ENCODE data around the gene PRDM1.

DNA sequence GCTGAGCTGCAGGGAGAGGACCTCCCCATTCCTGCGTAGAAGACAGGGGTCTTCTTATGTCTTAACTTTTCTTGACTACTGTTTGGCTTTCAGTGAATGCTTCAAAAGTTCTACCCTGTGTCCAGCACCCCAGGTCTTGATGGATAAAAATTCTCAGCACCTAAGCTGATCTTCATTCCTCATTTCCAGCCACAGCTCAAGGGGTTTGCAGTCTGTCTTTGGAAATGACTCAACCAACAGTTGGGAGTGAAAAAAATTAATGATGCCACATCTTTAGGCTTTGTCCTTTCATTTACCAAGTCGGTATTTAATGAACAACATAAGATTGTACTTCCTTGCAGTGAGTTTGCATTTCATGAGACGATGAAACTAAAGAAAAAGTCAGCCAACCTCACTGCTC is 40.3 kb downstream of the PRDM1 start:
- TF ChIP-seq GATA3 (IDR thresholded peaks at IDR 0.05; ENCODE audit: low read depth, low read length) = no peak
- no peak for TF ChIP-seq GATA2 (IDR thresholded peaks at IDR 0.05; ENCODE audit: low read depth, low read length)
